MM.1S (cell line): ENCODE data around the gene MAP3K13.

Experiments
- CTCF ChIP-seq: fragments of 300-600 bp; sonication (generic); IDR thresholded peaks from 2 replicates; pipeline ENCODE4 v1.5.1; 2016; ENCODE audit warnings: antibody characterized with exemption, low read length, mixed read lengths
- EZH2phosphoT487 ChIP-seq: fragments of 300-600 bp; sonication (generic); IDR thresholded peaks from 2 replicates; pipeline ENCODE4 v1.6.1; 2018; ENCODE audit warnings: antibody characterized with exemption, low read length

DNA sequence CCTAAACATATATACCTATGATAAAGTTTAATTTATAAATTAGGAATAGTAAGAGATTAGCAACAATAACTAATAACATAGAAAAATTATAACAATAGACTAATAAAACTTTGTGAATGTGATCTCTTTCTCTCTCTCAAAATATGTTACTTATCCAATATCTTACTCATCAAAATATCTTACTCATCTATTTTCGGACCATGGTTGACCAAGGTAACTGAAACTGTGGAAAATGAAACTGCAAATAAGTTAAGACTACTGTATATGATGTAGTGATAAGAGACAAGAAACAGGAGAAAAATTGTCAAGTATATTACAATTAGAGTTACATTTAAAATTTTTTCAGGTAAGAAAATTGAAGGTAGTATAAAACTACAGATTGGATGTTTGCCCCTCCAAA, 19.2 kb downstream of the MAP3K13 start:
- no peak for TF ChIP-seq CTCF
- TF ChIP-seq EZH2phosphoT487, result no peak
